ENCODE data around the gene PEMT. TPM values are rescaled to one million over a fixed set of nuclear protein-coding genes. Genes with fewer than 3 reads are reported as not detected.
"Not testable (repeated sequence)": the region's sequence is repeated elsewhere in the genome, so short reads cannot be mapped to it uniquely, and the experiment has no call there.

PEMT gene
- total RNA-seq, 1 experiment from 2014 or later = 25.6 TPM

GRCh38 chr17:17466511-17466910, 125.0 kb downstream of the PEMT start:
- Mint-ChIP-seq H3K27me3 (ENCODE audit: unreplicated experiment) (peaks cover 63% of the 10 kb centered on the region), H3K4me1 (ENCODE audit: low read depth, unreplicated experiment) (no peaks in the 10 kb centered on the region), H3K4me3 (ENCODE audit: low read depth, unreplicated experiment) (no peak overlapping the region), H3K27ac (ENCODE audit: unreplicated experiment) (no peak overlapping the region), H3K36me3 (ENCODE audit: insufficient read depth, unreplicated experiment) (no peaks in the 10 kb centered on the region), H3K9me3 (ENCODE audit: low read depth, unreplicated experiment) (no peaks in the 10 kb centered on the region)
- no peak for DNase-seq
- no peak for TF ChIP-seq CTCF (IDR thresholded peaks at IDR 0.05; ENCODE audit: unreplicated experiment)
- CTCF ChIA-PET = no interaction called here
- BruUV-seq (replicated peaks) = no TSS peak
- intact Hi-C loops (cut with micrococcal nuclease; ENCODE audit: unreplicated experiment) = no loop called here

GRCh38 chr17:17465878-17466277, 125.6 kb downstream of the PEMT start:
- BruUV-seq (replicated peaks); H3K36me3 Mint-ChIP-seq (ENCODE audit: insufficient read depth, unreplicated experiment); H3K9me3 Mint-ChIP-seq (ENCODE audit: low read depth, unreplicated experiment); H3K27ac Mint-ChIP-seq (ENCODE audit: unreplicated experiment); intact Hi-C loops (cut with micrococcal nuclease; ENCODE audit: unreplicated experiment); H3K4me3 Mint-ChIP-seq (ENCODE audit: low read depth, unreplicated experiment); H3K4me1 Mint-ChIP-seq (ENCODE audit: low read depth, unreplicated experiment); DNase-seq: not testable (repeated sequence)
- H3K27me3 Mint-ChIP-seq (ENCODE audit: unreplicated experiment) = peaks cover 61% of the 10 kb centered on the region
- CTCF ChIA-PET = interaction anchor here (0.5 kb wide), 1 partner anchor 96 kb away, joined by 4 read pairs; no protein-coding TSS in a partner anchor

- Mint-ChIP-seq H3K27me3 (ENCODE audit: unreplicated experiment) (peaks cover 64% of the 10 kb centered on the region), H3K4me3 (ENCODE audit: low read depth, unreplicated experiment) (no peak overlapping the region), H3K27ac (ENCODE audit: unreplicated experiment) (no peak overlapping the region), H3K4me1 (ENCODE audit: low read depth, unreplicated experiment) (no peaks in the 10 kb centered on the region), H3K36me3 (ENCODE audit: insufficient read depth, unreplicated experiment) (no peaks in the 10 kb centered on the region), H3K9me3 (ENCODE audit: low read depth, unreplicated experiment) (peaks cover 5% of the 10 kb centered on the region)
- no TSS peak for BruUV-seq (replicated peaks)
- no peak for DNase-seq
- intact Hi-C loops (cut with micrococcal nuclease; ENCODE audit: unreplicated experiment) = no loop called here
- CTCF ChIA-PET = no interaction called here
- TF ChIP-seq CTCF (IDR thresholded peaks at IDR 0.05; ENCODE audit: unreplicated experiment) = no peak
Observed at GRCh38 chr17:17463821-17464220, 127.7 kb downstream of the PEMT start.

- intact Hi-C loops (cut with micrococcal nuclease; ENCODE audit: unreplicated experiment) = no loop called here
- Mint-ChIP-seq H3K4me3 (ENCODE audit: low read depth, unreplicated experiment) (no peak overlapping the region), H3K27ac (ENCODE audit: unreplicated experiment) (no peak overlapping the region)
Observed at GRCh38 chr17:17462048-17462824, 129.3 kb downstream of the PEMT start.

More at GRCh38 chr17:17462048-17462824, 129.3 kb downstream of the PEMT start:
- no peak for TF ChIP-seq CTCF (IDR thresholded peaks at IDR 0.05; ENCODE audit: unreplicated experiment)
- no TSS peak for BruUV-seq (replicated peaks)
- no peaks in the 10 kb centered on the region for H3K4me1 Mint-ChIP-seq (ENCODE audit: low read depth, unreplicated experiment)
- CTCF ChIA-PET = no interaction called here
- peaks cover 60% of the 10 kb centered on the region for H3K27me3 Mint-ChIP-seq (ENCODE audit: unreplicated experiment)
- no peaks in the 10 kb centered on the region for H3K36me3 Mint-ChIP-seq (ENCODE audit: insufficient read depth, unreplicated experiment)
- H3K9me3 Mint-ChIP-seq (ENCODE audit: low read depth, unreplicated experiment) = peaks cover 5% of the 10 kb centered on the region
- DNase-seq = no peak

All from Calu3 (cell line).